Measurements from ENCODE around the gene DENND5B. TPM values are rescaled to one million over a fixed set of nuclear protein-coding genes. Genes with fewer than 3 reads are reported as not detected.
"Not testable (repeated sequence)": the region's sequence is repeated elsewhere in the genome, so short reads cannot be mapped to it uniquely, and the experiment has no call there.

The DENND5B gene
- polyA plus RNA-seq, 4 donors, result 25.8 to 34.4 (median 28.7) TPM

GRCh38 chr12:31508436-31509150 is 82.3 kb downstream of the DENND5B start:
- no peak for DNase-seq (ENCODE audit: low read depth in 4 of 4, low spot score in 3 of 4)

- DNase-seq (ENCODE audit: low read depth in 4 of 4, low spot score in 3 of 4), result no peak
These were observed 83.0 kb downstream of the DENND5B start for GRCh38 chr12:31507966-31508365.

- DNase-seq (ENCODE audit: low read depth in 4 of 4, low spot score in 3 of 4), result no peak
These were observed 84.2 kb downstream of the DENND5B start for GRCh38 chr12:31506515-31507306.

GRCh38 chr12:31504625-31505222 is 86.2 kb downstream of the DENND5B start:
- DNase-seq (ENCODE audit: low read depth in 4 of 4, low spot score in 3 of 4), result no peak

GRCh38 chr12:31501014-31501413 is 89.9 kb downstream of the DENND5B start:
- not testable (repeated sequence) for DNase-seq (ENCODE audit: low read depth in 4 of 4, low spot score in 3 of 4)

- DNase-seq (ENCODE audit: low read depth in 4 of 4, low spot score in 3 of 4), result no peak
These were observed 91.4 kb downstream of the DENND5B start for GRCh38 chr12:31499567-31499966.

GRCh38 chr12:31498424-31498823 is 92.5 kb downstream of the DENND5B start:
- DNase-seq (ENCODE audit: low read depth in 4 of 4, low spot score in 3 of 4), result no peak

GRCh38 chr12:31496257-31496656 is 94.7 kb downstream of the DENND5B start:
- DNase-seq (ENCODE audit: low read depth in 4 of 4, low spot score in 3 of 4), result no peak

- no peak for DNase-seq (ENCODE audit: low read depth in 4 of 4, low spot score in 3 of 4)
These were observed 96.5 kb downstream of the DENND5B start for GRCh38 chr12:31494455-31494854.

GRCh38 chr12:31492599-31493196 is 98.2 kb downstream of the DENND5B start:
- DNase-seq (ENCODE audit: low read depth in 4 of 4, low spot score in 3 of 4), result no peak

- DNase-seq (ENCODE audit: low read depth in 4 of 4, low spot score in 3 of 4), result peak; percentile 50 to 74 (median 63)
These were observed 98.9 kb downstream of the DENND5B start for GRCh38 chr12:31491841-31492598.

GRCh38 chr12:31491241-31491794 is 99.6 kb downstream of the DENND5B start:
- DNase-seq (ENCODE audit: low read depth in 4 of 4, low spot score in 3 of 4), result no peak

GRCh38 chr12:31488737-31489338 is 102.1 kb downstream of the DENND5B start:
- DNase-seq (ENCODE audit: low read depth in 4 of 4, low spot score in 3 of 4), result no peak

- DNase-seq (ENCODE audit: low read depth in 4 of 4, low spot score in 3 of 4), result no peak
These were observed 105.4 kb downstream of the DENND5B start for GRCh38 chr12:31485571-31485970.

- no peak for DNase-seq (ENCODE audit: low read depth in 4 of 4, low spot score in 3 of 4)
These were observed 108.1 kb downstream of the DENND5B start for GRCh38 chr12:31482816-31483215.

- DNase-seq (ENCODE audit: low read depth in 4 of 4, low spot score in 3 of 4), result no peak
These were observed 109.5 kb downstream of the DENND5B start for GRCh38 chr12:31481415-31481814.

GRCh38 chr12:31479516-31480210 is 111.3 kb downstream of the DENND5B start:
- DNase-seq (ENCODE audit: low read depth in 4 of 4, low spot score in 3 of 4), result no peak

- no peak for DNase-seq (ENCODE audit: low read depth in 4 of 4, low spot score in 3 of 4)
These were observed 112.0 kb downstream of the DENND5B start for GRCh38 chr12:31478898-31479297.

- DNase-seq (ENCODE audit: low read depth in 4 of 4, low spot score in 3 of 4), result no peak
These were observed 112.5 kb downstream of the DENND5B start for GRCh38 chr12:31478425-31478824.

All from right renal pelvis (tissue), 4 donors.